DOHH2 (cell line): ENCODE data around the gene TTC33.

Experiments used
- H3F3A ChIP-seq: fragments of 200-600 bp; sonication (generic), shearing (Covaris generic); 2 replicates; pipeline ENCODE4 v1.6.0; 2016; ENCODE audit warnings: antibody characterized with exemption, mild to moderate bottlenecking; ENCODE audit not compliant: control insufficient read depth, insufficient read depth
- H3K27ac ChIP-seq: fragments of 200-600 bp; sonication (generic); 2 replicates; pipeline ENCODE4 v1.5.1; 2014; ENCODE audit warnings: low read depth, mild to moderate bottlenecking, low read length, moderate library complexity
- H3K27me3 ChIP-seq: fragments of 200-600 bp; sonication (generic); 2 replicates; pipeline ENCODE4 v1.6.1; 2014; ENCODE audit warnings: mild to moderate bottlenecking, low read length, mixed read lengths; ENCODE audit not compliant: control insufficient read depth
- H3K36me3 ChIP-seq: fragments of 200-600 bp; sonication (generic); 2 replicates; pipeline ENCODE4 v1.6.1; 2014; ENCODE audit warnings: mild to moderate bottlenecking, low read length, moderate library complexity, mixed read lengths; ENCODE audit not compliant: control insufficient read depth
- H3K4me1 ChIP-seq: fragments of 200-600 bp; sonication (generic); 2 replicates; pipeline ENCODE4 v1.6.1; 2014; ENCODE audit warnings: mild to moderate bottlenecking, low read length, mixed read lengths; ENCODE audit not compliant: control insufficient read depth
- H3K4me2 ChIP-seq: fragments of 200-600 bp; sonication (generic); 2 replicates; pipeline ENCODE4 v1.6.0; 2014; ENCODE audit warnings: mild to moderate bottlenecking, low read length, moderate library complexity
- H3K4me3 ChIP-seq: fragments of 200-600 bp; sonication (generic); 2 replicates; pipeline ENCODE4 v1.5.1; 2014; ENCODE audit warnings: mild to moderate bottlenecking, low read length, mixed read lengths
- H3K79me2 ChIP-seq: fragments of 200-600 bp; sonication (generic); 2 replicates; pipeline ENCODE4 v1.6.1; 2014; ENCODE audit warnings: mild to moderate bottlenecking, low read length, mixed read lengths; ENCODE audit not compliant: control insufficient read depth
- H3K9me2 ChIP-seq: fragments of 200-600 bp; sonication (generic); replicated peaks from 2 replicates; pipeline ENCODE4 v1.6.1; 2014; ENCODE audit warnings: mild to moderate bottlenecking, low read length, mixed read lengths; ENCODE audit not compliant: control insufficient read depth
- H3K9me3 ChIP-seq: fragments of 200-600 bp; sonication (generic); 2 replicates; pipeline ENCODE4 v1.6.1; 2014; ENCODE audit warnings: antibody characterized with exemption, low read length, mixed read lengths; ENCODE audit not compliant: control insufficient read depth, insufficient read depth
- H4K20me1 ChIP-seq: fragments of 200-600 bp; sonication (generic); 2 replicates; pipeline ENCODE4 v1.6.0; 2014; ENCODE audit warnings: low read depth, mild to moderate bottlenecking, antibody characterized with exemption, low read length, moderate library complexity; ENCODE audit not compliant: control insufficient read depth, insufficient read depth
- CTCF ChIP-seq: fragments of 200-600 bp; sonication (generic); IDR thresholded peaks from one replicate; pipeline ENCODE4 v1.5.1; 2014; ENCODE audit warnings: antibody characterized with exemption, mild to moderate bottlenecking, low read depth, low read length; ENCODE audit not compliant: poor library complexity, severe bottlenecking
- EZH2phosphoT487 ChIP-seq: fragments of 200-600 bp; sonication (generic); IDR thresholded peaks from 2 replicates; pipeline ENCODE4 v1.6.1; 2017; ENCODE audit warnings: borderline replicate concordance, mild to moderate bottlenecking, antibody characterized with exemption, low read length, moderate library complexity, mixed read lengths

The TTC33 gene

DNA sequence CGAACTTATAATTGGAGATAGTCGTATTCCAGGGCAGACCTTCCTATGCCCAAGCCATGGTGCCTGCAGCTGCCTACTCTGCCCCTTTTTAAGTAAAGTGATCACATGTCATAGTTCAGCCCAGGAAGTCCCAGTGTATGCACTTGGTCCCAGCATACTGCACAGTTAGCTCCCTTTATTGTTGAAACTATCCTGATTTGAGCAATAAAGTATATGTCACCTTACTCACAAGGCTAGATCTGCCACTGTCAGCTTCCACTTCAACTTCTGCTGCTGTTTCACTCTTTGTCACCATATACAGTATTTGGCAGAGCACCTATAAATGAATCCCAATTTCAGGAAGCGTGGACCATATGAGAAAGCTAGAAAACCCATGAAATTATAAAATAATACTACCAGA is 179.8 kb downstream of the TTC33 start:
- Histone ChIP-seq H3K79me2 (peaks cover 3% of the 10 kb centered on the region; the same call in 1 of the 2 replicates), H4K20me1 (no peaks in the 10 kb centered on the region; the same call in 1 of the 2 replicates), H3F3A (no peaks in the 10 kb centered on the region), H3K9me3 (no peaks in the 10 kb centered on the region), H3K4me1 (peaks cover 19% of the 10 kb centered on the region), H3K4me3 (no peak overlapping the region), H3K27ac (no peak overlapping the region), H3K9me2 (no peaks in the 10 kb centered on the region), H3K36me3 (no peaks in the 10 kb centered on the region), H3K4me2 (no peak overlapping the region), H3K27me3 (no peaks in the 10 kb centered on the region)
- TF ChIP-seq EZH2phosphoT487, result no peak
- TF ChIP-seq CTCF, result no peak

DNA sequence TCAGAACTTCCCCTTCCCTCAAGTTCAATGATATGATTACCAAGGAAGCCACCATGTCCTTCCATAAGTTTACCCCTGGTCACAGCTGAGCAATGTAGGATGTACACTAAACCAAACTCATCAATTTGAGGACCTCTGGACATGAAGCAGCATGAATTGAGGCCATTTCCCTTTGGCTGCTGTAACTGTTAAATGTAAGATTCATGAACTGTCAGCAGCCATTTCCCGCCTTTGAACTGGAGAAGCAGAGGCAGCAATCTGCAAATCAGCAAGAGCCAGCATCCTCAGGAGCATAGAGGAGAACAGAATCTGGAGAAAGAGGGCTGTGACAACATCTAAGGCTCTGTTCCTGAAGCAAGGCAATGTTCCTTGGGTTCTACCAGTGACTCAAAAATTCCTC is 180.3 kb downstream of the TTC33 start:
- Histone ChIP-seq H3K4me3 (no peak overlapping the region), H3K27ac (no peak overlapping the region), H3K4me1 (peaks cover 24% of the 10 kb centered on the region), H3K36me3 (no peaks in the 10 kb centered on the region), H3F3A (no peaks in the 10 kb centered on the region), H3K27me3 (no peaks in the 10 kb centered on the region), H4K20me1 (no peaks in the 10 kb centered on the region; the same call in 1 of the 2 replicates), H3K9me2 (no peaks in the 10 kb centered on the region), H3K9me3 (no peaks in the 10 kb centered on the region), H3K79me2 (peaks cover 3% of the 10 kb centered on the region; the same call in 1 of the 2 replicates), H3K4me2 (no peak overlapping the region)
- TF ChIP-seq EZH2phosphoT487 (no peak), CTCF (no peak)

- no peak for TF ChIP-seq CTCF
- no peak for TF ChIP-seq EZH2phosphoT487
- Histone ChIP-seq H3K36me3 (no peaks in the 10 kb centered on the region), H3K9me2 (no peaks in the 10 kb centered on the region), H3K27ac (no peak overlapping the region), H3K4me2 (no peak overlapping the region), H4K20me1 (no peaks in the 10 kb centered on the region; the same call in 1 of the 2 replicates), H3K9me3 (no peaks in the 10 kb centered on the region), H3F3A (no peaks in the 10 kb centered on the region), H3K79me2 (no peaks in the 10 kb centered on the region), H3K4me3 (no peak overlapping the region), H3K4me1 (peaks cover 29% of the 10 kb centered on the region), H3K27me3 (no peaks in the 10 kb centered on the region)
Measured at GRCh38 chr5:40572937-40573336, 182.8 kb downstream of the TTC33 start.

- TF ChIP-seq CTCF (no peak), EZH2phosphoT487 (no peak)
- no peaks in the 10 kb centered on the region for H3K79me2 ChIP-seq
- no peaks in the 10 kb centered on the region; the same call in 1 of the 2 replicates for H4K20me1 ChIP-seq
- no peak overlapping the region for H3K27ac ChIP-seq
- no peaks in the 10 kb centered on the region for H3K36me3 ChIP-seq
- H3K4me3 ChIP-seq, result no peak overlapping the region
- H3K4me1 ChIP-seq, result peaks cover 29% of the 10 kb centered on the region
- H3F3A ChIP-seq, result no peaks in the 10 kb centered on the region
- H3K9me2 ChIP-seq, result no peaks in the 10 kb centered on the region
- no peak overlapping the region for H3K4me2 ChIP-seq
- no peaks in the 10 kb centered on the region for H3K27me3 ChIP-seq
- H3K9me3 ChIP-seq, result no peaks in the 10 kb centered on the region
Measured at GRCh38 chr5:40572391-40572790, 183.4 kb downstream of the TTC33 start.
